Sciatic nerve (tissue), 2 donors: ENCODE data around the gene RPL7L1. TPM values are rescaled to one million over a fixed set of nuclear protein-coding genes. Genes with fewer than 3 reads are reported as not detected.

Experiments used
- ATAC-seq: fragments of 200-7000 bp; cut with Tn5 transposase; one replicate; pipeline ENCODE4 v1.9.1; 2020; ENCODE audit warnings: mild to moderate bottlenecking, moderate library complexity
- DNase-seq: peaks from one replicate; pipeline ENCODE4 v3.0.0-alpha.2; 2020; ENCODE audit warnings: low spot score
- intact Hi-C: fragments of 100-400 bp; cut with DNase I; formaldehyde crosslinking; loops from one replicate; pipeline ENCODE4 v1.14.2; 2022
- total RNA-seq: library from RNA; stranded (reverse); fragmentation: NEBNext Ultra II Directional; extraction: Animal tissue kit (Norgen Biotek cat#: 25700); gene quantifications from one replicate; pipeline ENCODE4 v1.2.1, GENCODE V29; 2021
- donor health status: DM: no; HTN: no; CAD: no.
- donor health status: DM: no; HTN: no; CAD: no.

RPL7L1 gene
- total RNA-seq, 1 donor from 2014 or later, result 51.6 TPM

DNA sequence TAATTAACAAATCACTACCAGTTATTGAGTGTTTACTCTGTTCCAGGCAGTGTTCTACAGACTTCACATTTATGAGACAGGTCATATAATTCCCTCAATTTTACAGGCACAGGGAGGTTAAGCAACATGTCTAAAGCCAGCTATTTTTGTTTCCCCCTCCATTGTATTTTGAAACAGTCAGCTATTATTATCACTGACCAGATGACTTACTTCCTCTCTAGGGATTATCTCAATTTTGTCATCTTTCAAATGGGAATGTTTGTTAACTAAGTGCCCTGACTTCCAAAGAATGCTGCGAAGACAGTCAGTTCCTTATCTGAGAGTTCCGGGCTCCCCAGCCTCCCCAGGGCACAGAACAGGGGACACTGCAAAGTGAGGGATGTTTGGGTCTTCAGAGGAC lies 44.2 kb downstream of the RPL7L1 start:
- no peak for ATAC-seq
- no peak for DNase-seq
- intact Hi-C loops, result no loop called here

- no peak for DNase-seq
- intact Hi-C loops, result no loop called here
- ATAC-seq, result no peak
Observed at GRCh38 chr6:42925248-42925857, 45.9 kb downstream of the RPL7L1 start.

GRCh38 chr6:42928986-42929820 lies 49.8 kb downstream of the RPL7L1 start, which contains the start of gene CNPY3:
TSS of gene CNPY3 (plus strand) at chr6:42929480. CDS start at chr6:42929571, 91 bp downstream.
- DNase-seq (peak; percentile 94), ATAC-seq (peak; percentile 97)
- intact Hi-C loops, result no loop called here

- intact Hi-C loops, result no loop called here
- peak; percentile 25 for ATAC-seq
- peak; percentile 65 for DNase-seq
Observed at GRCh38 chr6:42929821-42930360, 50.5 kb downstream of the RPL7L1 start.

DNA sequence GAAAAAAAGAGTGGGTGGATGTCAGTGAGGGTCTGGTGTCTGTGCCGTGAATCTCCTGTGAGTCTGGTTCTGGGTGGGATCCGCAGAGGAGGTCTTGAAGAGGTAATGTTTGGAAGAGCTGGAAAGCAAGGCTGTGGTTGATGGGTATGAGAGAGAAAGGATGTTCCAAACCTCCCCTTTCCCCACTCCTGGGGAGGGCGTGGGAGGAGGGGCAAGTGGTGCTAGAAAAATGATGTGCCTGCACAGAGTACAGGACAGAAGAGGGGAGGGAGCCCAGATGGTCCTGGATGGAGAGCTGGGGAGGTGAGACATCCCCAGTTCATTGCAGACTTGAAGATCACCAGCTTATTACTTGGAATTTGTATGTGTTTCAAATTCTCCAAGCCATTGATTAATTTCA lies 53.0 kb downstream of the RPL7L1 start:
- DNase-seq (no peak), ATAC-seq (no peak)
- intact Hi-C loops, result no loop called here

DNA sequence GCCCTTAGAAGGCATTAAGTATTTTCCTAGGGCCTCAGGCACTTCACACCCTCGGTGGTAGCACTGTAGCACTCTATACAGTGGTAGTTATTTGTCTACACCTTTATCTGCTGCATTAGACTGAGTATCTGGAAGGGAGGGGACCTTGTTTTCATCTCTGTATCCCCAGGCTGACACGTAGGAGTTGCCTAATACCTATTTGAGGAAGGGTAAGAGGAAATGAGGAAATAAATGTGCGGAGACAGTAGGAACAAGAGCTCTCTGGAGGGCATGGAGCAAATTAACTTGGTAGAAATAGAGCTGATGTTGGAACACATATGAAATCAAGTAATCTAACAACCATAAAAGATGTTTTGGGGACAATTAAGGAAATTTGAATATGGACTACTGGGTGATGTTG lies 53.8 kb downstream of the RPL7L1 start:
- DNase-seq, result no peak
- no peak for ATAC-seq
- intact Hi-C loops, result no loop called here

- no peak for DNase-seq
- ATAC-seq, result no peak
- intact Hi-C loops, result no loop called here
Observed at GRCh38 chr6:42935322-42935721, 55.9 kb downstream of the RPL7L1 start.

- DNase-seq (no peak), ATAC-seq (no peak)
- intact Hi-C loops, result no loop called here
Observed at GRCh38 chr6:42936398-42936797, 57.0 kb downstream of the RPL7L1 start.

- no peak for ATAC-seq
- no peak for DNase-seq
- intact Hi-C loops, result no loop called here
Observed at GRCh38 chr6:42937548-42938427, 58.4 kb downstream of the RPL7L1 start.

DNA sequence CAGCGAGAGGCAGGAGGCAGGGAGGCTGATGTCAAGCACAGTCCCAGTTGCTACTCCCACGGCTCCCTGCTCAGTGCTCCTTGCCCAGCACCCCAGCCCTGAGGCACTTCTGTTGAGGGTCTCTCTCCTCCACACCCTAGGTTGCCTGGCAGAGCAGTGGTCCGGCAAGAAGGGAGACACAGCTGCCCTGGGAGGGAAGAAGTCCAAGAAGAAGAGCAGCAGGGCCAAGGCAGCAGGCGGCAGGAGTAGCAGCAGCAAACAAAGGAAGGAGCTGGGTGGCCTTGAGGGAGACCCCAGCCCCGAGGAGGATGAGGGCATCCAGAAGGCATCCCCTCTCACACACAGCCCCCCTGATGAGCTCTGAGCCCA lies 59.0 kb downstream of the RPL7L1 start:
- no peak for DNase-seq
- intact Hi-C loops, result no loop called here
- no peak for ATAC-seq

DNA sequence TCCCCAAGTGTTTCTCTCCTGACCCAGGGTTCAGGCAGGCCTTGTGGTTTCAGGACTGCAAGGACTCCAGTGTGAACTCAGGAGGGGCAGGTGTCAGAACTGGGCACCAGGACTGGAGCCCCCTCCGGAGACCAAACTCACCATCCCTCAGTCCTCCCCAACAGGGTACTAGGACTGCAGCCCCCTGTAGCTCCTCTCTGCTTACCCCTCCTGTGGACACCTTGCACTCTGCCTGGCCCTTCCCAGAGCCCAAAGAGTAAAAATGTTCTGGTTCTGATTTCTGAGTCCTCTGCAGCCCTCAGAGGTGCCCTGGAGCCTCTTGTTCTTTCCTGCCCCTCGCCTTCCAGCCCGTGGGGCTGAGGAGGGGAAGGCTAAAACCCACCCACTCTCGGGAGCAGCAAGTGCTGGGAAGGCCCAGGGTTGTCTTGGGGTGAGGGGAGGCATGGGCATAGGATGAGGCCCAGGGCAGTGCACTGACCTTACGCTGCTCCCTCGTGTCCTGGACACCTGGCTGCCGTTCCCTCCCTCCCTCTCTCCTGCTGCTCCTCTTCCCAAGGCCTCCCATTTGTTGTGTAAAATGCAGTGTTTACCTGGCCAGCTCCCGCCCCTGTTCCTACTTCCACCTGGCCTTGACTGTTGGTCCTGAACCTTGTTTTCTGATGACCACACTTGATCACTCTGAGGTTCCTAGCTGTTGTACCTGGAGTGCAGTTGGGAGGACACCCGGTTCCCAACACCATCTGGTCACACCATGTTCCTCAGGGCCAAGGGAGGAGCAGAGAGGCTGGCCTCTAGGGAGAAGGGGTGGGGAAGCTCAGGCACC lies 59.8 kb downstream of the RPL7L1 start:
- ATAC-seq, result no peak
- intact Hi-C loops, result no loop called here
- no peak for DNase-seq

Other genes with a start within 250 kb of the RPL7L1 start
- gene PRPH2, start 157.0 kb upstream of the RPL7L1 start, total RNA-seq, result 2.4 TPM
- 12.7 TPM for gene TBCC, start 133.5 kb upstream of the RPL7L1 start, total RNA-seq
- 27.7 TPM for gene BICRAL, start 97.6 kb upstream of the RPL7L1 start, total RNA-seq
- gene PTCRA, start 36.4 kb downstream of the RPL7L1 start, total RNA-seq, result 0.40 TPM
- gene CNPY3, start 49.9 kb downstream of the RPL7L1 start, total RNA-seq, result 44.9 TPM
- gene GNMT, start 81.1 kb downstream of the RPL7L1 start, total RNA-seq, result 1.8 TPM
- 20.4 TPM for gene PEX6, start 99.6 kb downstream of the RPL7L1 start, total RNA-seq
- gene PPP2R5D, start 105.0 kb downstream of the RPL7L1 start, total RNA-seq, result 31.1 TPM
- 46.0 TPM for gene MEA1, start 134.3 kb downstream of the RPL7L1 start, total RNA-seq
- 53.4 TPM for gene KLHDC3, start 134.6 kb downstream of the RPL7L1 start, total RNA-seq
- gene RRP36, start 142.0 kb downstream of the RPL7L1 start, total RNA-seq, result 34.6 TPM
- 20.9 TPM for gene CUL7, start 174.2 kb downstream of the RPL7L1 start, total RNA-seq
- gene MRPL2, start 179.8 kb downstream of the RPL7L1 start, total RNA-seq, result 40.4 TPM
- gene KLC4, start 180.0 kb downstream of the RPL7L1 start, total RNA-seq, result 35.5 TPM
- gene PTK7, start 196.7 kb downstream of the RPL7L1 start, total RNA-seq, result 11.0 TPM